K562 (cell line): Measurements from ENCODE around the gene ZNF668. TPM values are rescaled to one million over a fixed set of nuclear protein-coding genes. Genes with fewer than 3 reads are reported as not detected.

Source experiments
- ATF1 ChIP-seq, 2 experiments: fragments of 450-650 bp in 1 of 2; IDR thresholded peaks; 2 replicates each; pipeline ENCODE4 v1.6.1; 2016; ENCODE audit warnings: missing compliant biosample characterization in 1 of 2, missing genetic modification characterization in 1 of 2
- BACH1 ChIP-seq: fragments of 200-800 bp; sonication (Bioruptor generic); IDR thresholded peaks from 2 replicates; pipeline ENCODE4 v1.6.1; 2016; ENCODE audit warnings: missing genetic modification characterization, missing compliant biosample characterization
- BCL6 ChIP-seq: fragments of 250-450 bp; sonication (Bioruptor Pico); IDR thresholded peaks from 2 replicates; pipeline ENCODE4 v1.4.0; 2020
- BRD9 ChIP-seq: fragments of 450-650 bp; IDR thresholded peaks from 2 replicates; pipeline ENCODE4 v1.6.1; 2018; ENCODE audit warnings: low read depth; ENCODE audit not compliant: partially characterized antibody
- EHMT2 ChIP-seq: fragments of 450-650 bp; IDR thresholded peaks from 2 replicates; pipeline ENCODE4 v1.6.1; 2018; ENCODE audit warnings: antibody characterized with exemption
- ERF ChIP-seq: fragments of 450-650 bp; formaldehyde crosslinking; IDR thresholded peaks from 2 replicates; pipeline ENCODE4 v1.4.0; 2020; ENCODE audit warnings: mild to moderate bottlenecking, mixed read lengths
- HCFC1 ChIP-seq: IDR thresholded peaks from 2 replicates; pipeline ENCODE4 v1.6.1; 2012; ENCODE audit warnings: low read depth, low read length, improper control_type of control experiment
- HEY1 ChIP-seq: fragments of 250-450 bp; sonication (Bioruptor Pico); IDR thresholded peaks from 2 replicates; pipeline ENCODE4 v1.5.0; 2020; ENCODE audit warnings: mild to moderate bottlenecking, moderate library complexity, borderline replicate concordance
- LEF1 ChIP-seq: fragments of 450-650 bp; IDR thresholded peaks from 2 replicates; pipeline ENCODE4 v1.6.1; 2016; ENCODE audit warnings: mild to moderate bottlenecking
- PTBP1 ChIP-seq: fragments of 200-400 bp; formaldehyde crosslinking; IDR thresholded peaks from 2 replicates; pipeline ENCODE4 v1.6.1; 2017; ENCODE audit warnings: low read depth, low read length
- RAD21 ChIP-seq, 2 experiments: fragments of 250-450 bp in 1 of 2; fragments of 450-650 bp in 1 of 2; sonication (Bioruptor Pico) in 1 of 2; formaldehyde crosslinking in 1 of 2; IDR thresholded peaks in 1 of 2; conservative IDR thresholded peaks in 1 of 2; 2 replicates each; pipeline versions ENCODE4 v1.4.0 to v1.8.0; 2020 to 2022; ENCODE audit warnings: mild to moderate bottlenecking in 2 of 2, moderate library complexity in 1 of 2
- RBFOX2 ChIP-seq: fragments of 200-400 bp; formaldehyde crosslinking; IDR thresholded peaks from 2 replicates; pipeline ENCODE4 v1.6.1; 2017; ENCODE audit warnings: low read depth, mild to moderate bottlenecking, low read length, moderate library complexity
- RBM15 ChIP-seq: fragments of 200-400 bp; formaldehyde crosslinking; IDR thresholded peaks from 2 replicates; pipeline ENCODE4 v1.6.1; 2018; ENCODE audit warnings: mild to moderate bottlenecking, low read length, moderate library complexity; ENCODE audit not compliant: insufficient read depth
- TSC22D4 ChIP-seq: fragments of 450-650 bp; IDR thresholded peaks from 2 replicates; pipeline ENCODE4 v1.6.1; 2016; ENCODE audit warnings: missing genetic modification characterization, missing biosample characterization, control low read depth
- U2AF2 ChIP-seq: fragments of 200-400 bp; formaldehyde crosslinking; optimal IDR thresholded peaks from 2 replicates; pipeline ENCODE3; 2017; ENCODE audit warnings: low read depth, mild to moderate bottlenecking, low read length
- ZNF133 ChIP-seq: fragments of 250-450 bp; sonication (Bioruptor Pico); IDR thresholded peaks from 2 replicates; pipeline ENCODE4 v1.4.0; 2020; ENCODE audit warnings: mild to moderate bottlenecking
- ZNF584 ChIP-seq: fragments of 200-800 bp; sonication (Bioruptor generic); IDR thresholded peaks from 2 replicates; pipeline ENCODE4 v1.6.1; 2016; ENCODE audit warnings: low read depth, mild to moderate bottlenecking, missing genetic modification characterization, missing compliant biosample characterization
- polyA plus RNA-seq, 8 experiments: library from polyadenylated mRNA; depleted of rRNA in 4 of 8; stranded (reverse) in 5 of 8; unstranded in 3 of 8; fragments of >200 nt; fragmentation: Nextera tagmentation in 2 of 8; fragmentation: Illumina TruSeq in 1 of 8; extraction: Ambion mirVana in 2 of 8; extraction: Trizol in 1 of 8; gene quantifications; 2 replicates each; pipeline versions ENCODE4 v1.2.1 to v1.2.3, GENCODE V29; 2011 to 2014; ENCODE audit warnings: inconsistent platforms in 1 of 8, missing spikeins in 1 of 8
- total RNA-seq, 7 experiments: library from RNA; depleted of rRNA in 6 of 7; stranded (reverse); fragments of >200 nt in 6 of 7; fragmentation: Illumina TruSeq in 2 of 7; extraction: Trizol in 2 of 7; gene quantifications; 2 replicates each; pipeline versions ENCODE4 v1.2.1 to v1.2.3, GENCODE V29; 2011 to 2021; ENCODE audit warnings: low replicate concordance in 1 of 7
- TF ChIP-seq, protein P1 (sequence below): IDR thresholded peaks from 2 replicates; pipeline ENCODE4 v1.6.1; 2016; ENCODE audit warnings: missing genetic modification characterization, missing compliant biosample characterization
- TF ChIP-seq, protein P2 (sequence below): fragments of 250-450 bp; sonication (Bioruptor Pico); IDR thresholded peaks from 2 replicates; pipeline ENCODE4 v1.4.0; 2020; ENCODE audit warnings: borderline replicate concordance
- TF ChIP-seq, protein P3 (sequence below): fragments of 450-650 bp; formaldehyde crosslinking; IDR thresholded peaks from 2 replicates; pipeline ENCODE4 v1.4.0; 2020; ENCODE audit warnings: mild to moderate bottlenecking, moderate library complexity
- TF ChIP-seq, protein P4 (sequence below): sonication (generic); formaldehyde crosslinking; IDR thresholded peaks from 2 replicates; pipeline ENCODE4 v1.8.0; 2022; ENCODE audit warnings: mild to moderate bottlenecking, missing genetic modification reagents
- TF ChIP-seq, protein P5 (sequence below): fragments of 450-650 bp; IDR thresholded peaks from 2 replicates; pipeline ENCODE4 v1.6.1; 2016; ENCODE audit warnings: borderline replicate concordance

ZNF668 gene
- total and polyA plus RNA-seq, 9 of the 15 experiments (the other 6 are each of a cell fraction or from before 2014, with no cell fraction given) = 0.04 to 15.3 (median 3.8) TPM; not detected in 1

DNA sequence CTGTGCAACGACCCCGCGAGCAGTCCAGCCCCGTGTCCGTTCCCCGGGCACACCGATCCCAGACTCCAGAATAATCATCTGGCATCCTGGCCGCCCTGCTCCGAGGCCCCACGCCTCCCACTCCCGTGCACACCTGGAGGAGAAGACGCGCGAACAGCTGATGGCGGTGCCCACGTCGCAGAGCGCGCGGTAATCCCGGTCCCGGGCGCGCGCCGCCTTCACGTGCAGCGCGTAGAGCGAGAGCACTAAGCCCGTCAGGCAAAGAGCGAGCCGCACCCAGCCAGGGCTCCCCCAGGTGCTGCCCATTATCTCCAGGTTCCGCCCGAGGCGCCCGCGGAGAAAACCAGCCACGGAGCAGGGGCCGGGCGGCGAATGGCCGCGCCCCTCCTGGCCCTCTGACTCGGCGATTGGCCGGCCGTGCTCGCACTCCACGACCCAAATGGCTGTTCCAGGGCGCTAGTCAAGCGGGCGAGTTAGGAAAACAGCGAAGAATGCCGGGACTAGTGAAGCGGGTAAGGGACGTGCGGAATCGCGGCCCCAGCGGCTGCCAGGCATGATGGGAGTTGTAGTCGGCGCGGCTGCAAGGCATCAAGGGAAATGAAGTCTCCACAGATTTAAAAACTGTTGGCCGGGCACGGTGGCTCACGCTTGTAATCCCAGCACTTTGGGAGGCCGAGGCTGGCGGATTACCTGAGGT is 20.5 kb upstream of the ZNF668 start, which contains the start of gene VKORC1 (continued):
- TF ChIP-seq, protein P1, sequence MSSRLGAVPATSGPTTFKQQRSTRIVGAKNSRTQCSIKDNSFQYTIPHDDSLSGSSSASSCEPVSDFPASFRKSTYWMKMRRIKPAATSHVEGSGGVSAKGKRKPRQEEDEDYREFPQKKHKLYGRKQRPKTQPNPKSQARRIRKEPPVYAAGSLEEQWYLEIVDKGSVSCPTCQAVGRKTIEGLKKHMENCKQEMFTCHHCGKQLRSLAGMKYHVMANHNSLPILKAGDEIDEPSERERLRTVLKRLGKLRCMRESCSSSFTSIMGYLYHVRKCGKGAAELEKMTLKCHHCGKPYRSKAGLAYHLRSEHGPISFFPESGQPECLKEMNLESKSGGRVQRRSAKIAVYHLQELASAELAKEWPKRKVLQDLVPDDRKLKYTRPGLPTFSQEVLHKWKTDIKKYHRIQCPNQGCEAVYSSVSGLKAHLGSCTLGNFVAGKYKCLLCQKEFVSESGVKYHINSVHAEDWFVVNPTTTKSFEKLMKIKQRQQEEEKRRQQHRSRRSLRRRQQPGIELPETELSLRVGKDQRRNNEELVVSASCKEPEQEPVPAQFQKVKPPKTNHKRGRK (tag) = no peak
- TF ChIP-seq, protein P2, sequence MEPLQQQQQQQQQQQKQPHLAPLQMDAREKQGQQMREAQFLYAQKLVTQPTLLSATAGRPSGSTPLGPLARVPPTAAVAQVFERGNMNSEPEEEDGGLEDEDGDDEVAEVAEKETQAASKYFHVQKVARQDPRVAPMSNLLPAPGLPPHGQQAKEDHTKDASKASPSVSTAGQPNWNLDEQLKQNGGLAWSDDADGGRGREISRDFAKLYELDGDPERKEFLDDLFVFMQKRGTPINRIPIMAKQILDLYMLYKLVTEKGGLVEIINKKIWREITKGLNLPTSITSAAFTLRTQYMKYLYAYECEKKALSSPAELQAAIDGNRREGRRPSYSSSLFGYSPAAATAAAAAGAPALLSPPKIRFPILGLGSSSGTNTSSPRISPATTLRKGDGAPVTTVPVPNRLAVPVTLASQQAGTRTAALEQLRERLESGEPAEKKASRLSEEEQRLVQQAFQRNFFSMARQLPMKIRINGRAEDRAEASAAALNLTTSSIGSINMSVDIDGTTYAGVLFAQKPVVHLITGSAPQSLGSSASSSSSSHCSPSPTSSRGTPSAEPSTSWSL (CRISPR knock-in tag) = no peak
- TF ChIP-seq PTBP1 (no peak), ZNF584 (CRISPR knock-in tag) (no peak), ERF (CRISPR knock-in tag) (no peak), RBM15 (no peak), ATF1 (CRISPR knock-in tag; IDR thresholded peaks at IDR 0.05) (no peak), ATF1 (tag; IDR thresholded peaks at IDR 0.05) (peak; percentile 77), U2AF2 (no peak), HEY1 (CRISPR knock-in tag) (no peak), RBFOX2 (peak; percentile 86), BACH1 (no peak), EHMT2 (no peak), RAD21 (CRISPR knock-in tag; conservative IDR thresholded peaks at IDR 0.05 in 1 of 2, IDR thresholded peaks at IDR 0.05 in 1 of 2) (no peak), BCL6 (CRISPR knock-in tag) (no peak), BRD9 (peak; percentile 10), LEF1 (no peak), TSC22D4 (no peak), ZNF133 (CRISPR knock-in tag) (no peak), HCFC1 (peak; percentile 92)
- TF ChIP-seq, protein P3, sequence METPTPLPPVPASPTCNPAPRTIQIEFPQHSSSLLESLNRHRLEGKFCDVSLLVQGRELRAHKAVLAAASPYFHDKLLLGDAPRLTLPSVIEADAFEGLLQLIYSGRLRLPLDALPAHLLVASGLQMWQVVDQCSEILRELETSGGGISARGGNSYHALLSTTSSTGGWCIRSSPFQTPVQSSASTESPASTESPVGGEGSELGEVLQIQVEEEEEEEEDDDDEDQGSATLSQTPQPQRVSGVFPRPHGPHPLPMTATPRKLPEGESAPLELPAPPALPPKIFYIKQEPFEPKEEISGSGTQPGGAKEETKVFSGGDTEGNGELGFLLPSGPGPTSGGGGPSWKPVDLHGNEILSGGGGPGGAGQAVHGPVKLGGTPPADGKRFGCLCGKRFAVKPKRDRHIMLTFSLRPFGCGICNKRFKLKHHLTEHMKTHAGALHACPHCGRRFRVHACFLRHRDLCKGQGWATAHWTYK (CRISPR knock-in tag) = no peak
- TF ChIP-seq, protein P4, sequence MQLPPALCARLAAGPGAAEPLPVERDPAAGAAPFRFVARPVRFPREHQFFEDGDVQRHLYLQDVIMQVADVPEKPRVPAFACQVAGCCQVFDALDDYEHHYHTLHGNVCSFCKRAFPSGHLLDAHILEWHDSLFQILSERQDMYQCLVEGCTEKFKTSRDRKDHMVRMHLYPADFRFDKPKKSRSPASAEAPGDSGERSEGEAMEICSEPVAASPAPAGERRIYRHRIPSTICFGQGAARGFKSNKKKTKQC (CRISPR knock-in tag) = no peak
- TF ChIP-seq, protein P5, sequence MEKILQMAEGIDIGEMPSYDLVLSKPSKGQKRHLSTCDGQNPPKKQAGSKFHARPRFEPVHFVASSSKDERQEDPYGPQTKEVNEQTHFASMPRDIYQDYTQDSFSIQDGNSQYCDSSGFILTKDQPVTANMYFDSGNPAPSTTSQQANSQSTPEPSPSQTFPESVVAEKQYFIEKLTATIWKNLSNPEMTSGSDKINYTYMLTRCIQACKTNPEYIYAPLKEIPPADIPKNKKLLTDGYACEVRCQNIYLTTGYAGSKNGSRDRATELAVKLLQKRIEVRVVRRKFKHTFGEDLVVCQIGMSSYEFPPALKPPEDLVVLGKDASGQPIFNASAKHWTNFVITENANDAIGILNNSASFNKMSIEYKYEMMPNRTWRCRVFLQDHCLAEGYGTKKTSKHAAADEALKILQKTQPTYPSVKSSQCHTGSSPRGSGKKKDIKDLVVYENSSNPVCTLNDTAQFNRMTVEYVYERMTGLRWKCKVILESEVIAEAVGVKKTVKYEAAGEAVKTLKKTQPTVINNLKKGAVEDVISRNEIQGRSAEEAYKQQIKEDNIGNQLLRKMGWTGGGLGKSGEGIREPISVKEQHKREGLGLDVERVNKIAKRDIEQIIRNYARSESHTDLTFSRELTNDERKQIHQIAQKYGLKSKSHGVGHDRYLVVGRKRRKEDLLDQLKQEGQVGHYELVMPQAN = peak; percentile 78; the same call in 1 of the 2 replicates
